CD14-positive monocyte (primary cell): ENCODE measurements around the gene CYP4V2. TPM values are rescaled to one million over a fixed set of nuclear protein-coding genes. Genes with fewer than 3 reads are reported as not detected.

Experiments used
- DNase-seq, 3 donors: peaks; one replicate each; pipeline ENCODE4 v3.0.0-alpha.2; 2011 to 2022
- H2AFZ ChIP-seq: 2 replicates; pipeline ENCODE4 v1.6.0; 2012; ENCODE audit warnings: mild to moderate bottlenecking, low read depth, low read length, inconsistent platforms; ENCODE audit not compliant: insufficient read depth, poor library complexity, severe bottlenecking
- H3K27ac ChIP-seq, 2 donors: 1 replicate in 1 of 2; 2 replicates in 1 of 2; pipeline ENCODE4 v1.5.1; 2012 to 2013; ENCODE audit warnings: low read length in 2 of 2, control low read depth in 1 of 2, inconsistent platforms in 1 of 2, low read depth in 1 of 2, mild to moderate bottlenecking in 1 of 2
- H3K27me3 ChIP-seq, 2 donors: one replicate each; pipeline versions ENCODE4 v1.6.0 to v1.6.1; 2011 to 2013; ENCODE audit warnings: low read length in 2 of 2; ENCODE audit not compliant: control insufficient read depth in 2 of 2, insufficient read depth in 2 of 2
- H3K36me3 ChIP-seq, 2 donors: replicated peaks in 1 of 2; 1 replicate in 1 of 2; 2 replicates in 1 of 2; pipeline versions ENCODE4 v1.5.1 to v1.6.1; 2012 to 2013; ENCODE audit warnings: low read length in 2 of 2, control low read depth in 1 of 2, inconsistent platforms in 1 of 2, mild to moderate bottlenecking in 1 of 2; ENCODE audit not compliant: insufficient read depth in 2 of 2, control insufficient read depth in 1 of 2
- H3K4me1 ChIP-seq, 2 donors: 1 replicate in 1 of 2; 2 replicates in 1 of 2; pipeline versions ENCODE4 v1.5.1 to v1.6.1; 2012 to 2013; ENCODE audit warnings: low read length in 2 of 2, control low read depth in 1 of 2, inconsistent platforms in 1 of 2, mild to moderate bottlenecking in 1 of 2, moderate library complexity in 1 of 2; ENCODE audit not compliant: insufficient read depth in 2 of 2, control insufficient read depth in 1 of 2
- H3K4me2 ChIP-seq: replicated peaks from 2 replicates; pipeline ENCODE3; 2012; ENCODE audit warnings: low read length, moderate library complexity, mild to moderate bottlenecking; ENCODE audit not compliant: poor library complexity, severe bottlenecking; ENCODE audit errors: extremely low read depth
- H3K4me3 ChIP-seq, 3 experiments: fragments of 200-600 bp in 1 of 3; sonication (generic) in 1 of 3; replicated peaks in 1 of 3; 1 replicate in 2 of 3; 2 replicates in 1 of 3; pipeline ENCODE4 v1.5.1; 2011 to 2013; ENCODE audit warnings: low read length in 3 of 3, mild to moderate bottlenecking in 3 of 3, control low read depth in 2 of 3, low read depth in 2 of 3, inconsistent platforms in 1 of 3, moderate library complexity in 1 of 3
- H3K79me2 ChIP-seq: 2 replicates; pipeline ENCODE4 v1.6.0; 2012; ENCODE audit warnings: mild to moderate bottlenecking, control low read depth, inconsistent platforms, low read length, moderate library complexity; ENCODE audit not compliant: insufficient read depth
- H3K9ac ChIP-seq: 2 replicates; pipeline ENCODE4 v1.6.0; 2017; ENCODE audit warnings: low read length, mild to moderate bottlenecking; ENCODE audit not compliant: insufficient read depth, poor library complexity, severe bottlenecking
- H3K9me3 ChIP-seq, 2 donors: replicated peaks in 1 of 2; 1 replicate in 1 of 2; 2 replicates in 1 of 2; pipeline versions ENCODE4 v1.5.1 to v1.6.1; 2012 to 2013; ENCODE audit warnings: low read length in 2 of 2, control low read depth in 1 of 2; ENCODE audit not compliant: control insufficient read depth in 1 of 2, insufficient read depth in 1 of 2
- H4K20me1 ChIP-seq: 2 replicates; pipeline ENCODE4 v1.6.0; 2012; ENCODE audit warnings: mild to moderate bottlenecking, low read length, control low read depth, moderate library complexity; ENCODE audit not compliant: insufficient read depth
- H3K27ac Mint-ChIP-seq, 7 donors: one replicate each; pipeline ENCODE4 v1.8.0; 2020; ENCODE audit warnings: mild to moderate bottlenecking in 7 of 7, mixed read lengths in 7 of 7, moderate library complexity in 6 of 7, inconsistent platforms in 2 of 7
- H3K27me3 Mint-ChIP-seq, 3 donors: one replicate each; pipeline ENCODE4 v1.8.0; 2021 to 2022; ENCODE audit warnings: low read depth in 3 of 3, mild to moderate bottlenecking in 3 of 3, mixed read lengths in 3 of 3, moderate library complexity in 3 of 3, inconsistent platforms in 1 of 3
- H3K36me3 Mint-ChIP-seq, 2 donors: one replicate each; pipeline ENCODE4 v1.8.0; 2020; ENCODE audit warnings: mixed read lengths in 2 of 2, inconsistent platforms in 1 of 2, mild to moderate bottlenecking in 1 of 2
- H3K4me1 Mint-ChIP-seq: one replicate; pipeline ENCODE4 v1.8.0; 2020; ENCODE audit warnings: mild to moderate bottlenecking, mixed read lengths
- H3K4me3 Mint-ChIP-seq, 2 donors: one replicate each; pipeline ENCODE4 v1.8.0; 2020; ENCODE audit warnings: mild to moderate bottlenecking in 2 of 2, mixed read lengths in 2 of 2, moderate library complexity in 1 of 2
- H3K9me3 Mint-ChIP-seq, 7 donors: one replicate each; pipeline ENCODE4 v1.8.0; 2020 to 2022; ENCODE audit warnings: mixed read lengths in 7 of 7, mild to moderate bottlenecking in 6 of 7, moderate library complexity in 6 of 7, inconsistent platforms in 2 of 7
- WGBS: methylation state at CpG from one replicate; pipeline ENCODE4 v1.1.5; 2013; ENCODE audit warnings: missing lambda C conversion rate; ENCODE audit not compliant: insufficient coverage; 5-methylcytosine and 5-hydroxymethylcytosine counted together
- intact Hi-C, 2 donors: fragments of 100-400 bp; cut with micrococcal nuclease; formaldehyde crosslinking; loops; one replicate each; pipeline versions ENCODE4 v1.15.0 to v1.15.1; 2023
- polyA plus RNA-seq, 3 donors: library from polyadenylated mRNA; depleted of rRNA in 1 of 3; unstranded in 2 of 3; stranded (reverse) in 1 of 3; fragments of 300-500 nt in 2 of 3; fragments of >200 nt in 1 of 3; fragmentation: Illumina TruSeq in 2 of 3; gene quantifications; 1 replicate in 2 of 3; 2 replicates in 1 of 3; pipeline ENCODE4 v1.2.3, GENCODE V29; 2012 to 2021
- TF ChIP-seq, protein P1 (sequence below): fragments of 200-600 bp; IDR thresholded peaks from one replicate; pipeline ENCODE4 v1.8.0; 2022; ENCODE audit warnings: antibody characterized with exemption, mild to moderate bottlenecking

The CYP4V2 gene
- polyA plus RNA-seq, 3 donors = 6.3 to 10.5 (median 6.3) TPM

DNA sequence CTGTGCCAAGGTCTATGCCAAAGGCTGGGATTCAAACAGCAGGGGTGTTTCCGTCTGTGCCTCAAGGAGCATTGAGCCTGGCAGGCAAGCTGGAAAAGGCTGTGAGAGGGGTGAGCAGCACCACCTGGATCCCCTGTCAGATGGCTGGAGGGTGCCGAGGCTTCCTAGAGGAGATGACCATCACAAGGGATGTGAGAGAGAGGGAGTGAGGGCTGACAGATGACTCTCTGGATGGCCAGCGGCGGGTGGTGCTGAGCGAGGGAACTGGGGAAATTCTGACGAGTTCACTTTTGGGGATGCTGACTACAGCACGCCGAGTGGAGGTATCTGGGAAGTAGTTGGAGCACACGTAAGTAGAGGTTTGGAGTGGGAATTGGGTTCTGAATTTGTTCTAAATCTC, 22.6 kb upstream of the CYP4V2 start:
- Histone ChIP-seq H3K79me2 (no peaks in the 10 kb centered on the region), H3K4me2 (no peak overlapping the region), H4K20me1 (no peaks in the 10 kb centered on the region), H3K9me3 (no peaks in the 10 kb centered on the region), H3K36me3 (no peaks in the 10 kb centered on the region), H3K9ac (no peak overlapping the region), H3K4me1 (no peaks in the 10 kb centered on the region), H3K27ac (no peak overlapping the region), H3K4me3 (no peak overlapping the region), H3K27me3 (no peaks in the 10 kb centered on the region), H2AFZ (no peak overlapping the region)
- Mint-ChIP-seq H3K4me3 (no peak overlapping the region), H3K9me3 (peaks cover 0 to 2% (median 0%) of the 10 kb centered on the region in 7 donors), H3K27me3 (peaks cover 1 to 9% (median 3%) of the 10 kb centered on the region in 3 donors), H3K36me3 (no peaks in the 10 kb centered on the region), H3K4me1 (no peaks in the 10 kb centered on the region), H3K27ac (no peak overlapping the region)
- no peak for DNase-seq
- WGBS = 99% methylated on average over 5 of the region's 9 CpGs
- TF ChIP-seq, protein P1, sequence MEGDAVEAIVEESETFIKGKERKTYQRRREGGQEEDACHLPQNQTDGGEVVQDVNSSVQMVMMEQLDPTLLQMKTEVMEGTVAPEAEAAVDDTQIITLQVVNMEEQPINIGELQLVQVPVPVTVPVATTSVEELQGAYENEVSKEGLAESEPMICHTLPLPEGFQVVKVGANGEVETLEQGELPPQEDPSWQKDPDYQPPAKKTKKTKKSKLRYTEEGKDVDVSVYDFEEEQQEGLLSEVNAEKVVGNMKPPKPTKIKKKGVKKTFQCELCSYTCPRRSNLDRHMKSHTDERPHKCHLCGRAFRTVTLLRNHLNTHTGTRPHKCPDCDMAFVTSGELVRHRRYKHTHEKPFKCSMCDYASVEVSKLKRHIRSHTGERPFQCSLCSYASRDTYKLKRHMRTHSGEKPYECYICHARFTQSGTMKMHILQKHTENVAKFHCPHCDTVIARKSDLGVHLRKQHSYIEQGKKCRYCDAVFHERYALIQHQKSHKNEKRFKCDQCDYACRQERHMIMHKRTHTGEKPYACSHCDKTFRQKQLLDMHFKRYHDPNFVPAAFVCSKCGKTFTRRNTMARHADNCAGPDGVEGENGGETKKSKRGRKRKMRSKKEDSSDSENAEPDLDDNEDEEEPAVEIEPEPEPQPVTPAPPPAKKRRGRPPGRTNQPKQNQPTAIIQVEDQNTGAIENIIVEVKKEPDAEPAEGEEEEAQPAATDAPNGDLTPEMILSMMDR = no peak
- intact Hi-C loops = no loop called here

DNA sequence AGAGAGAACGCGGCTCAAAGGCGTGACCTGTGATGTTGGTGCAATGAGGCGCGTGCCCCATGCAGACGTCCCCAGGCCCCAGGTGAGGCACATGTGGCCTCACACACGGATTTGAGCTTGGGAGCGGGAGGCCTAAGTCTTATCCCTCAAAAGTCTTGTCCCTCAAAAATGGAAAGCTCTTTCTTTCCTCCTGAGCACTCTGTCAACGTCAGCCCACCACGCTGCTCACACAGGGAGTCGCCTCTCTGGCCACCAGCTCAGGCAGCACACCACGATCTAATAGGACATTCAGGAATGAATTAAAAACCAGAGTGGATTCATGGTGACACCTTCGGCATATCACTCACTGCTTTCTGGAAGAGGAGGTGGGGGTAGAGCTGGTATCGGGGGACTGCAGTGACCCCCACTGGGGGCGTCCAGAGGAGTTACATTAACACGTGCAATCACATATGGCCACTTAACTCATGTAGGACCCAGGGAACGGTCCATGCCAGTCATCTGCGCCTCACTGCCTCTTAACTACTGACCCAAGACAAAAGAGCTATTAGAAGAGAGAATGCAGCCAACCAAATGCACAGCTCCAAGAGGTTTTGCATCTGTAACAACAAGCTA, 21.9 kb upstream of the CYP4V2 start:
- Histone ChIP-seq H3K9me3 (no peaks in the 10 kb centered on the region), H2AFZ (no peak overlapping the region)
- TF ChIP-seq, protein P1 = no peak

More for the DNA sequence above, 21.9 kb upstream of the CYP4V2 start:
- Mint-ChIP-seq H3K27me3 (peaks cover 1 to 10% (median 2%) of the 10 kb centered on the region in 3 donors), H3K4me1 (no peaks in the 10 kb centered on the region), H3K27ac (no peak overlapping the region), H3K4me3 (no peak overlapping the region), H3K9me3 (peaks cover 0 to 2% (median 0%) of the 10 kb centered on the region in 7 donors), H3K36me3 (no peaks in the 10 kb centered on the region)
- intact Hi-C loops = no loop called here
- Histone ChIP-seq H3K4me3 (no peak overlapping the region), H3K4me2 (no peak overlapping the region), H3K9ac (no peak overlapping the region), H3K27ac (no peak overlapping the region), H3K27me3 (no peaks in the 10 kb centered on the region), H3K36me3 (no peaks in the 10 kb centered on the region), H4K20me1 (no peaks in the 10 kb centered on the region), H3K4me1 (no peaks in the 10 kb centered on the region), H3K79me2 (no peaks in the 10 kb centered on the region)
- 92% methylated on average over 14 of the region's 18 CpGs for WGBS
- DNase-seq = no peak
